Parathyroid adenoma (tissue), 2 donors: ENCODE data around the gene ACVR1.

Experiments
- H2AFZ ChIP-seq: fragments of 300-600 bp; sonication (generic); one replicate; pipeline ENCODE4 v1.7.0; 2017; ENCODE audit warnings: antibody characterized with exemption, mild to moderate bottlenecking
- H3K27ac ChIP-seq: fragments of 300-600 bp; sonication (generic); one replicate; pipeline ENCODE4 v1.7.0; 2017
- H3K27me3 ChIP-seq: fragments of 300-600 bp; sonication (generic); one replicate; pipeline ENCODE4 v1.7.0; 2017; ENCODE audit warnings: low read length; ENCODE audit not compliant: control insufficient read depth, insufficient read depth
- H3K36me3 ChIP-seq: fragments of 300-600 bp; sonication (generic); one replicate; pipeline ENCODE4 v1.7.0; 2017; ENCODE audit warnings: low read length; ENCODE audit not compliant: control insufficient read depth, insufficient read depth
- H3K4me1 ChIP-seq: fragments of 300-600 bp; sonication (generic); one replicate; pipeline ENCODE4 v1.7.0; 2017; ENCODE audit warnings: control low read depth
- H3K4me2 ChIP-seq: fragments of 300-600 bp; sonication (generic); one replicate; pipeline ENCODE4 v1.7.0; 2017; ENCODE audit warnings: low read length
- H3K4me3 ChIP-seq: fragments of 300-600 bp; sonication (generic); one replicate; pipeline ENCODE4 v1.7.0; 2017; ENCODE audit warnings: low read depth, low read length
- H3K79me2 ChIP-seq: fragments of 300-600 bp; sonication (generic); one replicate; pipeline ENCODE4 v1.7.0; 2017; ENCODE audit warnings: control low read depth
- H3K9ac ChIP-seq: fragments of 300-600 bp; sonication (generic); one replicate; pipeline ENCODE4 v1.7.0; 2017; ENCODE audit warnings: mild to moderate bottlenecking
- H3K9me3 ChIP-seq: fragments of 300-600 bp; sonication (generic); one replicate; pipeline ENCODE4 v1.7.0; 2017; ENCODE audit warnings: low read length; ENCODE audit not compliant: control insufficient read depth
- TF ChIP-seq, protein P1 (sequence below): fragments of 300-600 bp; sonication (generic); IDR thresholded peaks from one replicate; pipeline ENCODE4 v1.7.0; 2017; ENCODE audit warnings: antibody characterized with exemption, mild to moderate bottlenecking
- donor health status: primary hyperparathyroidism.

ACVR1 gene

DNA sequence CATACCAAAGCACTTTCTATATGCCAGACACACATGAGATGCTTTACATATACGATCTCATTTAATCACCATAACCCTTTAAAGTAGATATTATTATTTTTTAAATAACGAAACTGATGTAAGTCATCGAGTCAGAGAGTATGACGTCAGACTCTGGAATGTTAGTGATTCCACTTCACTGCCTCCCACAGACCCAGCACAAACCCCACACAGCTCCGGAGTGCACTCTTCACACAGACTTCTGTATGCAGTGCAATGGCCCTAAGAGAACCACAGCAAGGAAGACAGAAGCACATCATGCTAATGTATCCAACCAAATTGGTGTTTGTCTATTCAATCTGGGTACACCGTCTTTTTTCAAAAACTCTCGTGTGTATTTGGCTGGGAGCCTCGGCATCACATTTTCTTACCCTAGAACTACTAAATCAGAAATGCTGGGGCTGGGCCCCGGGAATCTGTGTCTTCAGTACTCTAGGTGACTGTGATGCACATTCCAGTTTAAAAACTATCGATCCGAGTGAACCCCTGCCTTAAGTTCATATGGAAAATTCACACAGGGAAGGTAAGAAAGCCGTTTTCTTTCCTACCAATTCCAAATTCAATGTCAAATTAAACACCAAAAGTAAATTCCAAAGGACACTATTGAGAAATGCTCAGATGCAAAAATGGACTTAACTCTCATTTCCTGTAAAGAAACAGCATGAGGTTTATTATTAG, 129.7 kb downstream of the ACVR1 start:
- no peak overlapping the region for H3K9ac ChIP-seq

DNA sequence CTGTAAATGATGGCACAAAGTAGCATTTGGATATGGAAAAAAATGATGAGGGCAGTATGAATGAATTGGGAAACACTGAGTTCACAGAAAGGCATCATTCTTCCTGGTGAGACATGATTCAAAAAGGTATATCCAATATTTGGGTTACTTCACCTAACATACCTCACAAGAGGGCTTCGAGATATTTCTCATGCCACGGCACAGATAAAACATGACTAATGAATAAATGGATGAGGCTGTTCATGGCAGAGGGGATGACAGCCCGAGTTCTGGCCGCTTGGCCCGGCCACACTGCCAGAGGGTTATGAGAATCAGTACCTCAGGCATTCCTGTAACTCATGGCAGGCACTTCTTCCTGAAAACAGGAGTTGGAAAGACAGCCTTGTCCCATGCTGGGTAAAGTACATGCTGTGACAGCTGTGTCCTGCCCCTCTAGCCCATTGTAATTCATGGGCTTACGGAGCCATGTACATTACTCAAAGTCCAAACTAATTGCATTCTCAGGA, 131.5 kb downstream of the ACVR1 start:
- Histone ChIP-seq H3K9ac (no peak overlapping the region), H3K9me3 (no peaks in the 10 kb centered on the region), H3K36me3 (no peaks in the 10 kb centered on the region), H3K4me1 (no peaks in the 10 kb centered on the region), H3K4me3 (no peak overlapping the region), H3K79me2 (no peaks in the 10 kb centered on the region), H3K4me2 (no peak overlapping the region), H3K27me3 (no peaks in the 10 kb centered on the region), H3K27ac (no peak overlapping the region), H2AFZ (no peak overlapping the region)
- TF ChIP-seq, protein P1, sequence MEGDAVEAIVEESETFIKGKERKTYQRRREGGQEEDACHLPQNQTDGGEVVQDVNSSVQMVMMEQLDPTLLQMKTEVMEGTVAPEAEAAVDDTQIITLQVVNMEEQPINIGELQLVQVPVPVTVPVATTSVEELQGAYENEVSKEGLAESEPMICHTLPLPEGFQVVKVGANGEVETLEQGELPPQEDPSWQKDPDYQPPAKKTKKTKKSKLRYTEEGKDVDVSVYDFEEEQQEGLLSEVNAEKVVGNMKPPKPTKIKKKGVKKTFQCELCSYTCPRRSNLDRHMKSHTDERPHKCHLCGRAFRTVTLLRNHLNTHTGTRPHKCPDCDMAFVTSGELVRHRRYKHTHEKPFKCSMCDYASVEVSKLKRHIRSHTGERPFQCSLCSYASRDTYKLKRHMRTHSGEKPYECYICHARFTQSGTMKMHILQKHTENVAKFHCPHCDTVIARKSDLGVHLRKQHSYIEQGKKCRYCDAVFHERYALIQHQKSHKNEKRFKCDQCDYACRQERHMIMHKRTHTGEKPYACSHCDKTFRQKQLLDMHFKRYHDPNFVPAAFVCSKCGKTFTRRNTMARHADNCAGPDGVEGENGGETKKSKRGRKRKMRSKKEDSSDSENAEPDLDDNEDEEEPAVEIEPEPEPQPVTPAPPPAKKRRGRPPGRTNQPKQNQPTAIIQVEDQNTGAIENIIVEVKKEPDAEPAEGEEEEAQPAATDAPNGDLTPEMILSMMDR: no peak

More for the DNA sequence above, 129.7 kb downstream of the ACVR1 start:
- H3K79me2 ChIP-seq: no peaks in the 10 kb centered on the region
- no peaks in the 10 kb centered on the region for H3K27me3 ChIP-seq
- H2AFZ ChIP-seq: no peak overlapping the region
- H3K4me1 ChIP-seq: no peaks in the 10 kb centered on the region
- no peak overlapping the region for H3K4me3 ChIP-seq
- H3K9me3 ChIP-seq: no peaks in the 10 kb centered on the region
- H3K27ac ChIP-seq: no peak overlapping the region
- TF ChIP-seq, protein P1: no peak
- H3K36me3 ChIP-seq: no peaks in the 10 kb centered on the region
- H3K4me2 ChIP-seq: no peak overlapping the region

DNA sequence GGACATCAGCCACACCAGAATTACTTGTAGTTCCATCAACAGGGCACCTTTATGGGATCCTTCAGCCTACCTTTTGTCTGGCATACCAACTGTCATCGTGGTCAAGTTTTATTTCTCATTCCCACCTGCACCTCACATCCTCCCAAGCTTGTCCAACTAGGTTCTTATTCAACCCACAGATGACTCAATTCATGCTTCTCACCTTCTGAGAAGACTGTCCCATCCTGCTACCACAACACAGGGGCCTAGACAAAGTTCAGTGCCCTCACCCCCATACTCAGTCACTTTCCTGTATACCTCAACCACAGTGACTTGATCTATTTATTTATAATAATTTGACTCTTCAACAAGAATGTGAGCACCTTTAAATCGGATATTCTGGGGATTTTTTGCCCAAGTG, 133.1 kb downstream of the ACVR1 start:
- H3K79me2 ChIP-seq: no peaks in the 10 kb centered on the region
- H3K9ac ChIP-seq: no peak overlapping the region
- H3K27ac ChIP-seq: no peak overlapping the region
- H2AFZ ChIP-seq: no peak overlapping the region
- TF ChIP-seq, protein P1: no peak
- no peak overlapping the region for H3K4me3 ChIP-seq
- H3K4me1 ChIP-seq: no peaks in the 10 kb centered on the region
- no peak overlapping the region for H3K4me2 ChIP-seq
- H3K9me3 ChIP-seq: no peaks in the 10 kb centered on the region
- no peaks in the 10 kb centered on the region for H3K27me3 ChIP-seq
- no peaks in the 10 kb centered on the region for H3K36me3 ChIP-seq

DNA sequence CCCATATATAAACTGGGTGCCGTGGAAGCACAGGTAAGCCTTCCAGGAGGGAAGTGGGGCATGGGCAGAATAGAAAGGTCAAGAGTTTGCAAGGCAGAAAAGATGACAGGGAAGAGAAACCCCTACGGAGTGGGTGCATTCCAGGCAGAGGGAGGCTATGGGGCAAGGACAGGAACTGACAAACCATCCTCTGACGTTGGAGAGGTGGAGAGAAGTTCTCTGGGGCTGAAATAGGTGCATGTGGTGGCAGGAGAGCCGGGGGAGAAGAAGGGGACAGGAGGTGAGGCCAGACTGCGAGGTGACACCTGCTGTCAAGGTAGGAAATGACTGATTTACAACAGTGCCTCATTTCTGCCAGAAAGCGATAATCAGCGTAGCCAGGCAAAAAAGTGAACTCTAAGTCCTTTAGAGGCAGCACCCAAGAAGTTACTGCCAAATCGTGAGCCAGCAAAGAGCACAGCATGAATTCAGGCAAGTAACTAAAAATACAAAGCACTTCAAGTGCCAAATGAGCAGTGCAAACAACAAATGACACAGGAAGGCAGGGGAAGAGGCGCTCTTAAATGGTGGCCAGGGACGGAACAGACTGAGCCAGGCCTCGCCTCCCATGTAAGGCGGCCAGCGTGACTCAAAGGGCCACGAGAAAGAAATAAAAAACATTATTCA, 134.2 kb downstream of the ACVR1 start:
- Histone ChIP-seq H3K4me1 (no peaks in the 10 kb centered on the region), H3K9ac (no peak overlapping the region), H3K27me3 (no peaks in the 10 kb centered on the region), H3K79me2 (no peaks in the 10 kb centered on the region), H3K4me2 (no peak overlapping the region), H3K9me3 (no peaks in the 10 kb centered on the region), H3K27ac (no peak overlapping the region), H3K4me3 (no peak overlapping the region), H2AFZ (no peak overlapping the region), H3K36me3 (no peaks in the 10 kb centered on the region)
- TF ChIP-seq, protein P1: no peak
